ENCODE data around the gene ADI1.
"Not testable (repeated sequence)": the region's sequence is repeated elsewhere in the genome, so short reads cannot be mapped to it uniquely, and the experiment has no call there.

DNA sequence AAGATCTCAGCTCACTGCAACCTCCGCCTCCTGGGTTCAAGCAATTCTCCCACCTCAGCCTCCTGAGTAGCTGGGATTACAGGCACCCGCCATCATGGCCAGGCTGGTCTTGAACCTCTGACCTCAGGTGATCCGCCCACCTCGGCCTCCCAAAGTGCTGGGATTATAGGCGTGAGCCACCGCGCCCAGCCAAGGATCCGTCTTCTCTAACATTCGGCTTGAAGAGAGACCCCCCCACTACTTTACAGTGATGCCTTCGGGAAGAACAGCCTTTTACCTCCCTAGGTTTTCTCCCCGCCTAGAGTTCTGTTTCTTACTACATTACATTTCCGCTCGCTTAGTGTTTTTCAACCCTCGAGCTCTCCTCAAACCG, 22.6 kb downstream of the ADI1 start:
- TF ChIP-seq, protein P1, sequence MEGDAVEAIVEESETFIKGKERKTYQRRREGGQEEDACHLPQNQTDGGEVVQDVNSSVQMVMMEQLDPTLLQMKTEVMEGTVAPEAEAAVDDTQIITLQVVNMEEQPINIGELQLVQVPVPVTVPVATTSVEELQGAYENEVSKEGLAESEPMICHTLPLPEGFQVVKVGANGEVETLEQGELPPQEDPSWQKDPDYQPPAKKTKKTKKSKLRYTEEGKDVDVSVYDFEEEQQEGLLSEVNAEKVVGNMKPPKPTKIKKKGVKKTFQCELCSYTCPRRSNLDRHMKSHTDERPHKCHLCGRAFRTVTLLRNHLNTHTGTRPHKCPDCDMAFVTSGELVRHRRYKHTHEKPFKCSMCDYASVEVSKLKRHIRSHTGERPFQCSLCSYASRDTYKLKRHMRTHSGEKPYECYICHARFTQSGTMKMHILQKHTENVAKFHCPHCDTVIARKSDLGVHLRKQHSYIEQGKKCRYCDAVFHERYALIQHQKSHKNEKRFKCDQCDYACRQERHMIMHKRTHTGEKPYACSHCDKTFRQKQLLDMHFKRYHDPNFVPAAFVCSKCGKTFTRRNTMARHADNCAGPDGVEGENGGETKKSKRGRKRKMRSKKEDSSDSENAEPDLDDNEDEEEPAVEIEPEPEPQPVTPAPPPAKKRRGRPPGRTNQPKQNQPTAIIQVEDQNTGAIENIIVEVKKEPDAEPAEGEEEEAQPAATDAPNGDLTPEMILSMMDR (IDR thresholded peaks at IDR 0.05; ENCODE audit: insufficient read depth, low read length, poor library complexity, severe bottlenecking), result not testable (repeated sequence)
- TF ChIP-seq EZH2phosphoT487 (conservative IDR thresholded peaks at IDR 0.05; ENCODE audit: low read length), result not testable (repeated sequence)
